Breast epithelium (tissue), 3 donors: ENCODE data around the gene CBLB.

Experiments used
- POLR2AphosphoS5 ChIP-seq, 3 donors: sonication (generic); formaldehyde crosslinking; IDR thresholded peaks; one replicate each; pipeline ENCODE4 v1.6.1; 2017; ENCODE audit warnings: antibody characterized with exemption in 3 of 3
- TF ChIP-seq, protein P1 (sequence below), 3 donors: fragments of 450-650 bp; IDR thresholded peaks; one replicate each; pipeline ENCODE4 v1.5.1; 2016 to 2017; ENCODE audit warnings: antibody characterized with exemption in 3 of 3, mild to moderate bottlenecking in 3 of 3, moderate library complexity in 3 of 3

DNA sequence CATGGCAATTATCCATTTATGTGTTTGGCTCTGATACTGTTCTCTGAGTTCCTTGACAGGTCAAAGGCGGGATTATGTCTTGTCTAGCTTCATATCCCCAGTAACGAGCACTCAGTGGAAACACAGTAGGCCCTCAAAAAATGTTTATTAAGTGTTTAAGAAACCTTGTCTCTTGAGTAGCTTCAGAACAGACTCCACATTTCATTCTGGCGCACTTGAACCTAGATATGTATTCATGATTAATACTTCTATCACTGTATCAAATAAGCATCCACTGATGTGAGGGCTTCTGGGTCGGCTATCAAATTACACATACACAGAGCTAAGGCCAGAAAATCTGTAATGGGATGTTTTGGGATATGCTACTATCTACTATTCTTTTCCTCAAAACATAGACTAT, 4.6 kb downstream of the CBLB start:
- TF ChIP-seq, protein P1, sequence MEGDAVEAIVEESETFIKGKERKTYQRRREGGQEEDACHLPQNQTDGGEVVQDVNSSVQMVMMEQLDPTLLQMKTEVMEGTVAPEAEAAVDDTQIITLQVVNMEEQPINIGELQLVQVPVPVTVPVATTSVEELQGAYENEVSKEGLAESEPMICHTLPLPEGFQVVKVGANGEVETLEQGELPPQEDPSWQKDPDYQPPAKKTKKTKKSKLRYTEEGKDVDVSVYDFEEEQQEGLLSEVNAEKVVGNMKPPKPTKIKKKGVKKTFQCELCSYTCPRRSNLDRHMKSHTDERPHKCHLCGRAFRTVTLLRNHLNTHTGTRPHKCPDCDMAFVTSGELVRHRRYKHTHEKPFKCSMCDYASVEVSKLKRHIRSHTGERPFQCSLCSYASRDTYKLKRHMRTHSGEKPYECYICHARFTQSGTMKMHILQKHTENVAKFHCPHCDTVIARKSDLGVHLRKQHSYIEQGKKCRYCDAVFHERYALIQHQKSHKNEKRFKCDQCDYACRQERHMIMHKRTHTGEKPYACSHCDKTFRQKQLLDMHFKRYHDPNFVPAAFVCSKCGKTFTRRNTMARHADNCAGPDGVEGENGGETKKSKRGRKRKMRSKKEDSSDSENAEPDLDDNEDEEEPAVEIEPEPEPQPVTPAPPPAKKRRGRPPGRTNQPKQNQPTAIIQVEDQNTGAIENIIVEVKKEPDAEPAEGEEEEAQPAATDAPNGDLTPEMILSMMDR (IDR thresholded peaks at IDR 0.05): no peak
- TF ChIP-seq POLR2AphosphoS5 (IDR thresholded peaks at IDR 0.05): no peak
